SK-N-SH treated with all-trans-retinoic acid at 6 μM for 48 hours (cell line): ENCODE measurements around the gene RXYLT1.
A peak's percentile ranks its signal among the peaks of the same experiment; 100 is the strongest.

Experiments
- ATAC-seq: fragments of 200-7000 bp; cut with Tn5 transposase; 3 replicates; pipeline ENCODE4 v1.9.1; 2020; ENCODE audit warnings: mild to moderate bottlenecking, moderate library complexity
- BACH2 ChIP-seq: fragments of 250-450 bp; sonication (Bioruptor Pico); IDR thresholded peaks from 2 replicates; pipeline ENCODE4 v1.9.0; 2021; ENCODE audit warnings: mild to moderate bottlenecking, borderline replicate concordance
- CREB5 ChIP-seq: fragments of 250-450 bp; sonication (Bioruptor Pico); IDR thresholded peaks from 2 replicates; pipeline ENCODE4 v1.5.1; 2020; ENCODE audit warnings: low read depth, mild to moderate bottlenecking, moderate library complexity
- CSDC2 ChIP-seq: fragments of 250-450 bp; sonication (Bioruptor Pico); IDR thresholded peaks from 2 replicates; pipeline ENCODE4 v1.5.0; 2020; ENCODE audit warnings: mild to moderate bottlenecking, moderate library complexity
- CSRNP3 ChIP-seq: fragments of 250-450 bp; sonication (Bioruptor Pico); IDR thresholded peaks from 2 replicates; pipeline ENCODE4 v1.5.1; 2021; ENCODE audit warnings: mild to moderate bottlenecking, moderate library complexity
- ESRRG ChIP-seq: fragments of 250-450 bp; sonication (Bioruptor Pico); IDR thresholded peaks from 2 replicates; pipeline ENCODE4 v1.6.1; 2021; ENCODE audit warnings: mild to moderate bottlenecking
- ISL1 ChIP-seq: fragments of 250-450 bp; sonication (Bioruptor Pico); IDR thresholded peaks from 2 replicates; pipeline ENCODE4 v2.1.2; 2022; ENCODE audit warnings: mild to moderate bottlenecking, moderate library complexity
- OSR1 ChIP-seq: fragments of 250-450 bp; sonication (Bioruptor Pico); IDR thresholded peaks from 2 replicates; pipeline ENCODE4 v1.8.0; 2022; ENCODE audit warnings: moderate library complexity, mild to moderate bottlenecking, inconsistent platforms
- PATZ1 ChIP-seq: fragments of 250-450 bp; sonication (Bioruptor Pico); IDR thresholded peaks from 2 replicates; pipeline ENCODE4 v1.8.0; 2020; ENCODE audit warnings: mild to moderate bottlenecking, moderate library complexity, borderline replicate concordance
- POU6F1 ChIP-seq: fragments of 250-450 bp; sonication (Bioruptor Pico); IDR thresholded peaks from 2 replicates; pipeline ENCODE4 v1.8.0; 2021; ENCODE audit warnings: low read depth, mild to moderate bottlenecking, moderate library complexity, borderline replicate concordance
- PPARA ChIP-seq: fragments of 250-450 bp; sonication (Bioruptor Pico); IDR thresholded peaks from 2 replicates; pipeline ENCODE4 v1.5.0; 2020; ENCODE audit warnings: mild to moderate bottlenecking, borderline replicate concordance
- RARB ChIP-seq: fragments of 250-450 bp; sonication (Bioruptor Pico); IDR thresholded peaks from 2 replicates; pipeline ENCODE4 v1.8.0; 2021; ENCODE audit warnings: mild to moderate bottlenecking, moderate library complexity
- SNAI2 ChIP-seq: fragments of 250-450 bp; sonication (Bioruptor Pico); IDR thresholded peaks from 2 replicates; pipeline ENCODE4 v1.5.0; 2020; ENCODE audit warnings: mild to moderate bottlenecking, moderate library complexity
- TCF4 ChIP-seq: fragments of 250-450 bp; sonication (Bioruptor Pico); IDR thresholded peaks from 2 replicates; pipeline ENCODE4 v1.8.0; 2021; ENCODE audit warnings: mild to moderate bottlenecking, moderate library complexity, borderline replicate concordance
- TOX ChIP-seq: fragments of 250-450 bp; sonication (Bioruptor Pico); IDR thresholded peaks from 2 replicates; pipeline ENCODE4 v1.8.0; 2021; ENCODE audit warnings: mild to moderate bottlenecking, moderate library complexity, borderline replicate concordance
- TSHZ2 ChIP-seq: fragments of 250-450 bp; sonication (Bioruptor Pico); IDR thresholded peaks from 2 replicates; pipeline ENCODE4 v1.5.0; 2020; ENCODE audit warnings: mild to moderate bottlenecking, moderate library complexity
- ZC3H10 ChIP-seq: fragments of 250-450 bp; sonication (Bioruptor Pico); IDR thresholded peaks from 2 replicates; pipeline ENCODE4 v1.5.1; 2021; ENCODE audit warnings: mild to moderate bottlenecking, moderate library complexity
- ZFP30 ChIP-seq: fragments of 450-650 bp; formaldehyde crosslinking; IDR thresholded peaks from 2 replicates; pipeline ENCODE4 v1.5.0; 2022; ENCODE audit warnings: mild to moderate bottlenecking, moderate library complexity
- ZNF565 ChIP-seq: fragments of 450-650 bp; formaldehyde crosslinking; conservative IDR thresholded peaks from 2 replicates; pipeline ENCODE4 v1.5.0; 2020; ENCODE audit warnings: low read depth, mild to moderate bottlenecking, moderate library complexity
- ZNF70 ChIP-seq: fragments of 450-650 bp; formaldehyde crosslinking; IDR thresholded peaks from 2 replicates; pipeline ENCODE4 v1.5.0; 2020; ENCODE audit warnings: mild to moderate bottlenecking, moderate library complexity
- ZNF8 ChIP-seq: fragments of 450-650 bp; formaldehyde crosslinking; IDR thresholded peaks from 2 replicates; pipeline ENCODE4 v1.5.0; 2020; ENCODE audit warnings: mild to moderate bottlenecking, moderate library complexity

The RXYLT1 gene

GRCh38 chr12:63857771-63858670 lies 78.3 kb downstream of the RXYLT1 start:
- peak; percentile 43; the same call in 1 of the 3 replicates for ATAC-seq
- TF ChIP-seq ZNF8 (CRISPR knock-in tag): no peak
- no peak for TF ChIP-seq TSHZ2 (CRISPR knock-in tag)
- TF ChIP-seq BACH2 (CRISPR knock-in tag): no peak
- no peak for TF ChIP-seq ZNF565
- TF ChIP-seq ZC3H10 (CRISPR knock-in tag): no peak
- TF ChIP-seq CSRNP3 (CRISPR knock-in tag): no peak
- TF ChIP-seq RARB: no peak
- no peak for TF ChIP-seq TOX (CRISPR knock-in tag)
- no peak for TF ChIP-seq SNAI2 (CRISPR knock-in tag)
- no peak for TF ChIP-seq PPARA (CRISPR knock-in tag)
- no peak for TF ChIP-seq PATZ1
- TF ChIP-seq ZNF70 (CRISPR knock-in tag): no peak
- TF ChIP-seq CSDC2 (CRISPR knock-in tag): no peak
- TF ChIP-seq TCF4 (CRISPR knock-in tag): no peak
- TF ChIP-seq ESRRG (CRISPR knock-in tag): no peak
- no peak for TF ChIP-seq ISL1
- TF ChIP-seq OSR1 (CRISPR knock-in tag): no peak
- no peak for TF ChIP-seq POU6F1 (CRISPR knock-in tag)
- TF ChIP-seq CREB5 (CRISPR knock-in tag): no peak
- TF ChIP-seq ZFP30 (CRISPR knock-in tag): no peak
